Stimulated activated CD8-positive, alpha-beta memory T cell treated with anti-CD3 and anti-CD28 coated beads, Interleukin-7, amount 100 ng/mL, for 24 hours (primary cell): ENCODE results near the gene CREB3L1.
"Not testable (repeated sequence)": the region's sequence is repeated elsewhere in the genome, so short reads cannot be mapped to it uniquely, and the experiment has no call there.

Source experiments
- DNase-seq: peaks from one replicate; pipeline ENCODE4 v3.0.0-alpha.2; 2020; ENCODE audit warnings: low read depth

The CREB3L1 gene

GRCh38 chr11:46249103-46249937 lies 28.1 kb upstream of the CREB3L1 start:
- DNase-seq, result no peak

GRCh38 chr11:46249938-46250744 lies 27.3 kb upstream of the CREB3L1 start:
- no peak for DNase-seq

GRCh38 chr11:46250745-46251052 lies 26.8 kb upstream of the CREB3L1 start:
- DNase-seq, result no peak

GRCh38 chr11:46251954-46252353 lies 25.5 kb upstream of the CREB3L1 start:
- no peak for DNase-seq

- DNase-seq, result no peak
These were observed 25.0 kb upstream of the CREB3L1 start for GRCh38 chr11:46252373-46252914.

- no peak for DNase-seq
These were observed 24.0 kb upstream of the CREB3L1 start for GRCh38 chr11:46253258-46254132.

- DNase-seq, result no peak
These were observed 23.4 kb upstream of the CREB3L1 start for GRCh38 chr11:46254133-46254491.

GRCh38 chr11:46256540-46257001 lies 20.9 kb upstream of the CREB3L1 start:
- DNase-seq, result no peak

GRCh38 chr11:46259347-46259746 lies 18.1 kb upstream of the CREB3L1 start:
- DNase-seq, result not testable (repeated sequence)

GRCh38 chr11:46259971-46260560 lies 17.4 kb upstream of the CREB3L1 start:
- no peak for DNase-seq

GRCh38 chr11:46263120-46263519 lies 14.3 kb upstream of the CREB3L1 start:
- no peak for DNase-seq

- no peak for DNase-seq
These were observed 13.4 kb upstream of the CREB3L1 start for GRCh38 chr11:46264030-46264429.

- DNase-seq, result no peak
These were observed 12.5 kb upstream of the CREB3L1 start for GRCh38 chr11:46264976-46265375.

GRCh38 chr11:46265764-46266163 lies 11.7 kb upstream of the CREB3L1 start:
- no peak for DNase-seq

GRCh38 chr11:46267930-46268329 lies 9.5 kb upstream of the CREB3L1 start:
- no peak for DNase-seq

- DNase-seq, result no peak
These were observed 6.8 kb upstream of the CREB3L1 start for GRCh38 chr11:46270684-46271083.

GRCh38 chr11:46271407-46271806 lies 6.1 kb upstream of the CREB3L1 start:
- DNase-seq, result no peak

GRCh38 chr11:46271875-46272815 lies 5.3 kb upstream of the CREB3L1 start:
- DNase-seq, result no peak

- no peak for DNase-seq
These were observed 4.5 kb upstream of the CREB3L1 start for GRCh38 chr11:46272816-46273427.
